ENCODE results near the gene COG4. TPM values are rescaled to one million over a fixed set of nuclear protein-coding genes. Genes with fewer than 3 reads are reported as not detected.
"Not testable (repeated sequence)": the region's sequence is repeated elsewhere in the genome, so short reads cannot be mapped to it uniquely, and the experiment has no call there.

COG4 gene
- total RNA-seq, 2 donors from 2014 or later = 54.8 to 84.7 TPM

DNA sequence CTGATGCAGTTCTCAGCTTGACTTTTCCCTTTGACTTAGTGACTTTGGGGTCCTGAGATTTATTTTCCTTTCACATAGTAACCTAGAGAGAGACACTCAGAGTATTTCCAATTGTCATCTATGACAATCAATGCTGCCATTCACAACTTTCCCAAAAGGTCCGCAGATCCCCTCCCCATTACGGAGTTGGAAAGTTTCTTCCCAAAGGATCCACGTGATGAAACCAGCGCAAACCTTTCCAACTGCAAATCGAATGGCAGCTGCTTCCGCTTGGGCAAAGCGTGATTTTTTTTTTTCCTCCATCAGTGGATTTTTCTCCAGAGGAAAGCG is 69.5 kb downstream of the COG4 start:
- intact Hi-C loops (cut with DNase I) = no loop called here
- Histone ChIP-seq H3K27me3 (no peaks in the 10 kb centered on the region), H3K27ac (peak overlapping the region; percentile 75), H3K9ac (ENCODE audit: low read depth in 2 of 2, low read length in 2 of 2) (peak overlapping the region in 1 of 2 donors; percentile 93), H3K4me1 (no peaks in the 10 kb centered on the region), H3K9me3 (no peaks in the 10 kb centered on the region), H3K4me3 (peak overlapping the region; percentile 95), H3K36me3 (no peaks in the 10 kb centered on the region)
- TF ChIP-seq, protein P1, sequence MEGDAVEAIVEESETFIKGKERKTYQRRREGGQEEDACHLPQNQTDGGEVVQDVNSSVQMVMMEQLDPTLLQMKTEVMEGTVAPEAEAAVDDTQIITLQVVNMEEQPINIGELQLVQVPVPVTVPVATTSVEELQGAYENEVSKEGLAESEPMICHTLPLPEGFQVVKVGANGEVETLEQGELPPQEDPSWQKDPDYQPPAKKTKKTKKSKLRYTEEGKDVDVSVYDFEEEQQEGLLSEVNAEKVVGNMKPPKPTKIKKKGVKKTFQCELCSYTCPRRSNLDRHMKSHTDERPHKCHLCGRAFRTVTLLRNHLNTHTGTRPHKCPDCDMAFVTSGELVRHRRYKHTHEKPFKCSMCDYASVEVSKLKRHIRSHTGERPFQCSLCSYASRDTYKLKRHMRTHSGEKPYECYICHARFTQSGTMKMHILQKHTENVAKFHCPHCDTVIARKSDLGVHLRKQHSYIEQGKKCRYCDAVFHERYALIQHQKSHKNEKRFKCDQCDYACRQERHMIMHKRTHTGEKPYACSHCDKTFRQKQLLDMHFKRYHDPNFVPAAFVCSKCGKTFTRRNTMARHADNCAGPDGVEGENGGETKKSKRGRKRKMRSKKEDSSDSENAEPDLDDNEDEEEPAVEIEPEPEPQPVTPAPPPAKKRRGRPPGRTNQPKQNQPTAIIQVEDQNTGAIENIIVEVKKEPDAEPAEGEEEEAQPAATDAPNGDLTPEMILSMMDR (IDR thresholded peaks at IDR 0.05) = no peak
- peak; percentile 55 for DNase-seq

- H3K9me3 ChIP-seq = no peaks in the 10 kb centered on the region
- H3K36me3 ChIP-seq = no peaks in the 10 kb centered on the region
- H3K4me3 ChIP-seq = peak overlapping the region; percentile 95
- H3K4me1 ChIP-seq = no peaks in the 10 kb centered on the region
- H3K27me3 ChIP-seq = no peaks in the 10 kb centered on the region
- intact Hi-C loops (cut with DNase I) = no loop called here
- peak overlapping the region; percentile 75 for H3K27ac ChIP-seq
- DNase-seq = no peak
- H3K9ac ChIP-seq (ENCODE audit: low read depth in 2 of 2, low read length in 2 of 2) = peak overlapping the region in 1 of 2 donors; percentile 93
- TF ChIP-seq, protein P1 (IDR thresholded peaks at IDR 0.05) = no peak
These were observed 70.0 kb downstream of the COG4 start for GRCh38 chr16:70453117-70453891.

DNA sequence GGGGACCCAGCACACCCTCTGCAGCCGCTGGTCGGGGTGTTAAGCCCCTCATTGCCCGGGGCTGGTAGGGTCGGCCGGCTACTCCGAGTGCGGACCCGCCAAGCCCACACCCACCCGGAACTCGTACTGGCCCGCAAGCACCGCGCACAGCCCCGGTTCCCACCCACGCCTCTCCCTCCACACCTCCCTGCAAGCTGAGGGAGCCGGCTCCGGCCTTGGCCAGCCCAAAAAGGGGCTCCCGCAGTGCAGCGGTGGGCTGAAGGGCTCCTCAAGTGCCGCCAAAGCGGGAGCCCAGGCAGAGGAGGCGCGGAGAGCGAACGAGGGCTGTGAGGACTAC is 72.4 kb downstream of the COG4 start:
- H3K9me3 ChIP-seq; H3K4me1 ChIP-seq; H3K27ac ChIP-seq; H3K27me3 ChIP-seq; intact Hi-C loops (cut with DNase I); DNase-seq; H3K4me3 ChIP-seq; H3K9ac ChIP-seq (ENCODE audit: low read depth in 2 of 2, low read length in 2 of 2); H3K36me3 ChIP-seq: not testable (repeated sequence)

DNA sequence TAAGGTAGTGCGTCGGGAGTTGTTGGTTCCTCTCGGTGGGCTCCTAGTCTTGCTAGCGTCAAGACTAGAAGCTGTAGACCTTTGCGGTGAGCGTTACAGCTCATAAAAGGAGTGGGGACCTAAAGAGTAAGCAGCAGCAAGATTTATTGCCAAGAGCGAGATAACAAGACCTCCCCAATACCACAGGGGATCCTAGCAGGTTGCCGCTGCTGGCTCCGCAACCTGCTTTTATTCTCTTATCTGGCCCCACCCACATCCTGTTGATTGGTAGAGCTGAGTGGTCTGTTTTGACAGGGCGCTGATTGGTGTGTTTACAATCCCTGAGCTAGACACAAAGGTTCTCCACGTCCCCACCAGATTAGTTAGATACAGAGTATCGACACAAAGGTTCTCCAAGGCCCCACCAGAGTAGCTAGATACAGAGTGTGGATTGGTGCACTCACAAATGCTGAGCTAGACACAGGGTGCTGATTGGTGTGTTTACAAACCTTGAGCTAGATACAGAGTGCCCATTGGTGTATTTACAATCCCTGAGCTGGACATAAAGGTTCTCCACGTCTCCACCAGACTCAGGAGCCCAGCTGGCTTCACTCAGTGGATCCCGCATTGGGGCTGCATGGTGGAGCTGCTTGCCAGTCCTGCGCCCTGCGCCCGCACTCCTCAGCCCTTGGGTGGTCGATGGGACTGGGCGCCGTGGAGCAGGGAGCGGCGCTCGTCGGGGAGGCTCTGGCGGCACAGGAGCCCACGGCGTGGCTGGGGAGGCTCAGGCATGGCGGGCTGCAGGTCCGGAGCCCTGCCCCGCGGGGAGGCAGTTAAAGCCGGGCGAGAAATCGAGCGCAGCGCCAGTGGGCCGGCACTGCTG is 73.0 kb downstream of the COG4 start:
- H3K27ac ChIP-seq; H3K9ac ChIP-seq (ENCODE audit: low read depth in 2 of 2, low read length in 2 of 2); H3K27me3 ChIP-seq; H3K4me1 ChIP-seq; H3K9me3 ChIP-seq; H3K36me3 ChIP-seq; H3K4me3 ChIP-seq; intact Hi-C loops (cut with DNase I); DNase-seq: not testable (repeated sequence)

- intact Hi-C loops (cut with DNase I) = no loop called here
- TF ChIP-seq, protein P1 (IDR thresholded peaks at IDR 0.05) = no peak
- no peak for DNase-seq
These were observed 75.3 kb downstream of the COG4 start for GRCh38 chr16:70448075-70448474.

GRCh38 chr16:70444249-70445063 is 78.9 kb downstream of the COG4 start:
- peak; percentile 66 for DNase-seq
- Histone ChIP-seq H3K4me1 (no peaks in the 10 kb centered on the region), H3K9me3 (no peaks in the 10 kb centered on the region), H3K27me3 (no peaks in the 10 kb centered on the region), H3K9ac (ENCODE audit: low read depth in 2 of 2, low read length in 2 of 2) (no peak overlapping the region), H3K27ac (peak overlapping the region; percentile 66), H3K4me3 (no peak overlapping the region), H3K36me3 (no peaks in the 10 kb centered on the region)
- TF ChIP-seq, protein P1 (IDR thresholded peaks at IDR 0.05) = no peak
- intact Hi-C loops (cut with DNase I) = no loop called here

More at GRCh38 chr16:70448075-70448474, 75.3 kb downstream of the COG4 start:
- H3K27ac ChIP-seq = no peak overlapping the region
- no peaks in the 10 kb centered on the region for H3K4me1 ChIP-seq
- H3K36me3 ChIP-seq = no peaks in the 10 kb centered on the region
- no peak overlapping the region for H3K4me3 ChIP-seq
- H3K9ac ChIP-seq (ENCODE audit: low read depth in 2 of 2, low read length in 2 of 2) = no peak overlapping the region
- H3K27me3 ChIP-seq = no peaks in the 10 kb centered on the region
- H3K9me3 ChIP-seq = no peaks in the 10 kb centered on the region

Measured in colonic mucosa (tissue), 4 donors.